GM18505 (cell line): ENCODE results near the gene FERMT1.

Source experiments
- ATAC-seq: cut with Tn5 transposase; IDR thresholded peaks from one replicate; pipeline ENCODE4 v1.9.1; 2021; ENCODE audit not compliant: unreplicated experiment
- POLR2A ChIP-seq: IDR thresholded peaks from 4 replicates; pipeline ENCODE4 v1.6.1; 2011; ENCODE audit warnings: borderline replicate concordance; ENCODE audit not compliant: insufficient read depth, insufficient read length; ENCODE audit errors: extremely low read depth

Gene FERMT1, protein sequence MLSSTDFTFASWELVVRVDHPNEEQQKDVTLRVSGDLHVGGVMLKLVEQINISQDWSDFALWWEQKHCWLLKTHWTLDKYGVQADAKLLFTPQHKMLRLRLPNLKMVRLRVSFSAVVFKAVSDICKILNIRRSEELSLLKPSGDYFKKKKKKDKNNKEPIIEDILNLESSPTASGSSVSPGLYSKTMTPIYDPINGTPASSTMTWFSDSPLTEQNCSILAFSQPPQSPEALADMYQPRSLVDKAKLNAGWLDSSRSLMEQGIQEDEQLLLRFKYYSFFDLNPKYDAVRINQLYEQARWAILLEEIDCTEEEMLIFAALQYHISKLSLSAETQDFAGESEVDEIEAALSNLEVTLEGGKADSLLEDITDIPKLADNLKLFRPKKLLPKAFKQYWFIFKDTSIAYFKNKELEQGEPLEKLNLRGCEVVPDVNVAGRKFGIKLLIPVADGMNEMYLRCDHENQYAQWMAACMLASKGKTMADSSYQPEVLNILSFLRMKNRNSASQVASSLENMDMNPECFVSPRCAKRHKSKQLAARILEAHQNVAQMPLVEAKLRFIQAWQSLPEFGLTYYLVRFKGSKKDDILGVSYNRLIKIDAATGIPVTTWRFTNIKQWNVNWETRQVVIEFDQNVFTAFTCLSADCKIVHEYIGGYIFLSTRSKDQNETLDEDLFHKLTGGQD

DNA sequence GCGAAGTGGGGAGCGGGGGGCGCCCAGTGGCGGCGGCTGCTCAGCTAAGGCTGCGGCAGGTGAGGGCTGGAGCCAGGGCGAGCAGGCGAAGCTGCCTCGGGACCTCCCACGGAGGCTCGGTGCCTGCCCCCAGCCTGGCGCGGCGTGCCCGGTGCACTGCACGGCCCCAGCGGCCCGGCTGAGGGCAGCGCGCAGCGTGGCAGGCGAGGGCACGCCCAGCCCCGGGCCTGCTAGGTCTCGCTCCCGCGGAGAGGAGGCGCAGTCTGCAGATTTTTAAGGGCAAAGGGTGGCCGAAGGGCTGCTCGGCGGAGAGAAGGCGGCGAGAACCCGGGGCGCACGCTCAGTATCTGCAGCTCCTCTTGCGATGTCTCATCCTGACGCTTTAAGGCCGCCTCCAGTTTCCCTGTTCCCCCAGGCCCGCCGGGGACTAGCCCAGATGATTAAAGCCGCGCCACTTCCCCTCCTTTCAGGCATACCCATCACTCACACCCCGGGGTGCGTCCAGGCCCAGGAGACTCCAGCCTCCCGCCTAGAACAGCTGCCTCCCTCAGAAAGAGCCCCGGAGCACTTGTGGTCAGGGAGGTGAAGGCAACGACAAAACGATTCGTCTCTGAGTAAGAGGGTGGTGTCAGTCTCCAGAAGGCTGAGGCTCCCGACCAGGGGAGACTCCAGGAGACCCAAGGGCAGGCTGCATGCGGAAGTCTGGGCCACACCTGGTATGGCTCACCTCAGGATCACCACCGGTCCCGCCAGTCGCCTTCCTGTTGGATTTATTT, at the start of gene FERMT1:
TSS of gene FERMT1 (minus strand) at position 158 of the 776 bp plus-strand sequence. CDS start 3,476 bp downstream, outside the sequence.
- no peak for TF ChIP-seq POLR2A
- peak; percentile 85 for ATAC-seq

DNA sequence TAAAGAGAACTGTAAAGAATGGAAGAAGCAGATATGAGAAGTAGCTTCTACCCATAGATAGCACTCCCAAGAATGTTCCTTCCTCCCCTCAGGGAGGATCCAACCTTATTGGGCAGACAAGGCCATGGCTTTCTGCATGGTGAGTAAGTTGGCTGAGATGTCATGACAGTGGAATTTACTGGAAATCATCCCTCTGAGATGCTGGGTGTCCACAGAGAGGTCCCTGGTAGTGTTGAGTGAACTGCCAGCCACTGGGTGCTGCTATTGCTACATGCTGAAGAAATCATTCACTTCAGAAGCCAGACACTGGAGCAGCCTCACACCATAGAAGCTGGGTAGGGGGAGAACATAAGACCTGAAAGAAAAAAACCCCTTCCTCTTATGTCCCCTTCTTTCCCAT, 46.4 kb upstream of the FERMT1 start:
- no peak for ATAC-seq
- TF ChIP-seq POLR2A: no peak

GRCh38 chr20:6168204-6168603, 45.4 kb upstream of the FERMT1 start:
- TF ChIP-seq POLR2A: no peak
- ATAC-seq: no peak

DNA sequence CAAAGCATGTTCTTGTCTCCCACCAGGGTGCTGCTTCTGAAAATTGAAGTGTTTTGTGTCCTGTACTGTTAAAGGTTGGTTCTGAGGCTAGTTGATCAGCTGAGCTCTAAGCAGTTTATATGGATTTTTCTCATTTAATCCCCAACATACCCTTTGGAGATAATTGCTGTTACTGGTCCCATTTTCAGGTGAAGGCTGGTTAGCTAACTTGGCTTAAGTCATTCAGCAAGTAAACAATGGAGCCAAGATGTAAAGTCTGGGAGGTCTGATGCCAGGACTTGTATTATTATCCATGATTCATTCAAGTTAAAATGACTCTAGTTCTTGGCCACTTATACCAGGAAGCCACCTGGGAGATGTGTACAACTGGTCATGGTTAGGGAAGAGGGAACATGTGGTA, 42.5 kb upstream of the FERMT1 start:
- no peak for ATAC-seq
- no peak for TF ChIP-seq POLR2A

GRCh38 chr20:6164421-6165341, 41.9 kb upstream of the FERMT1 start:
- no peak for ATAC-seq
- TF ChIP-seq POLR2A: no peak

GRCh38 chr20:6160736-6161135, 37.9 kb upstream of the FERMT1 start:
- no peak for TF ChIP-seq POLR2A
- no peak for ATAC-seq

GRCh38 chr20:6157345-6157744, 34.5 kb upstream of the FERMT1 start:
- no peak for ATAC-seq
- no peak for TF ChIP-seq POLR2A

DNA sequence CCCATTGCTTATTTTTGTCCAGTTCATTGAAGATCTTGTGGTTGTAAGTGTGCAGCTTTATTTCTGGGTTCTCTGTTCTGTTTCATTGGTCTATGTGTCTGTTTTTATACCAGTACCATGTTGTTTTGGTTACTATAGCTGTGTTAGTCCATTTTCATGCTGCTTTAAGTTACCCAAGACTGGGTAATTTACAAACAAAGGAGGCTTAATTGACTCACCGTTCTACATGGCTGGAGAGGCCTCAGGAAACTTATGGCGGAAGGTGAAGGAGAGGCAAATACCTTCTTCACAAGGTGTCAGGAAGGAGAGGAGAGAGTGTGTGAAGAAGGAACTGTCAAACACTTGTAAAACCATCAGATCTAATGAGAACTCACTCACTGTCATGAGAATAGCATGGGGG, 29.9 kb upstream of the FERMT1 start:
- ATAC-seq: no peak

GRCh38 chr20:6148073-6148472, 25.2 kb upstream of the FERMT1 start:
- no peak for TF ChIP-seq POLR2A
- ATAC-seq: no peak

More for the DNA sequence above, 29.9 kb upstream of the FERMT1 start:
- no peak for TF ChIP-seq POLR2A

DNA sequence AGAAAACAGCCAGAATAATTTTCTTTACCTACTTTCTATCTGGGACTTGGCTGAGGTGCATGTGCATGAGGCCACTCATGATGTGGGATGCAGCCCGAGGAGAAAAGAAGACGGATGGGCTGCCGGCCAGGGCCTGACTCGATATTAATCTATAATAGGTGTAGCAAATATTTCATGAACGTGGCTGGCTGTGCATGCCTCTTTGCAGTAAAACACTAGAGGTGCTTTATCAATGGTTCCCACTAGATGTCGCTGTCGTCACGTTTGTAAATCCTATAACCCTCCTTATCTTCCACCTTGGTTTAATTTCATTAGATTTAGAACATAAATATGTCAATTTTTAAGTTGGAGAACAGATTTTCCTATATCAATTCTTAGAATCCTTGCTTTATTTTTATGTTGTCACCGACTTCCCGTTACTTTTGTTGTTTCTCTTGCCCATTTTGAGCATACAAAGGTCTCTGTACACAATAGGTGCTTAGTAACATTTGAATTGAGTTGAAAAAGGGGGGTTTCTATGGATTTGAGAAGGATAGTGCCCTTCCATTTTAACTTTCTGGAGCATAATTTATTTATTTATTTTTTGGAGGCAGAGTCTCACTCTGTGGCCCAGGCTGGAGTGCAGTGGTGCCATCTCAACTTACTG, 19.6 kb upstream of the FERMT1 start:
- peak; percentile 81 for ATAC-seq

GRCh38 chr20:6140947-6141346, 18.1 kb upstream of the FERMT1 start:
- ATAC-seq: no peak
- no peak for TF ChIP-seq POLR2A

More for the DNA sequence above, 19.6 kb upstream of the FERMT1 start:
- no peak for TF ChIP-seq POLR2A

DNA sequence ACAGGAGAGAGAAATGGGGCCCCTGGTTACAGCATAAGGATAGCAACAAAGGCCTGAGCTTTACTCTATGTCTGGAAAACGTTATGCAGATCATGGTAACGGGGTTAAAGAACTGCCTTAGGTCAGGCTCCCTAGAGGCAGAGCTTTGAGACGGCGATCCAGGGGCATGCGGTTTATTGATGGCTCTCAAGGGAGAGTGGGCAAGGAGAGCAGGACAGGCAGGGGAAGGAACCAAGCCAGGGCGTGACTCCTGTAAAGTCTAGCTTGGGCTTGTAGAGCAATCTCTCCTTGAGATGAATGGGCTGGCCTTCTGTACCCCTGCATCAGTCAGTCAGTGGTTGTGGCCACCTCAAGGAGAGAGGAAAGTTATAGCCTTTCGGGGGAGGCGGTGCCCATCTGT, 12.5 kb upstream of the FERMT1 start:
- no peak for TF ChIP-seq POLR2A
- ATAC-seq: no peak
